GM12878 (cell line): ENCODE results near the gene AGAP1. TPM values are rescaled to one million over a fixed set of nuclear protein-coding genes. Genes with fewer than 3 reads are reported as not detected.

Experiments used
- ATAC-seq: fragments of 200-7000 bp; cut with Tn5 transposase; 3 replicates; pipeline ENCODE4 v1.9.1; 2020; ENCODE audit warnings: mild to moderate bottlenecking, moderate library complexity
- BruUV-seq: library from RNA; stranded (reverse); fragments of 400-500 nt; replicated peaks from 2 replicates; lab custom pipeline; 2021; lab: Mats Ljungman, UMichigan
- CTCF ChIA-PET: fragments of 300-600 bp; sonication (Branson Sonifier 250); formaldehyde crosslinking; extraction: SDS; loops from one replicate; lab custom pipeline; 2021; ENCODE audit warnings: inconsistent platforms; lab: Yijun Ruan, JAX
- POLR2A ChIA-PET: fragments of 350-600 bp; formaldehyde crosslinking; extraction: SDS; loops from one replicate; lab custom pipeline; 2021; ENCODE audit warnings: inconsistent platforms; lab: Charles Lee
- RAD21 ChIA-PET: fragments of 300-600 bp; sonication (Branson Sonifier 250); formaldehyde crosslinking; loops from one replicate; lab custom pipeline; 2023; ENCODE audit warnings: antibody characterized with exemption; ENCODE audit not compliant: unreplicated experiment; lab: Charles Lee
- SMC1A ChIA-PET: fragments of 300-600 bp; sonication (Branson Sonifier 250); formaldehyde crosslinking; loops from one replicate; lab custom pipeline; 2023; ENCODE audit not compliant: unreplicated experiment, uncharacterized antibody; lab: Charles Lee
- DNase-seq: peaks from one replicate; pipeline ENCODE4 v3.0.0-alpha.2; 2011; ENCODE audit warnings: low read depth, low spot score
- FAIRE-seq: peaks from 3 replicates; lab custom pipeline; 2011; peaks lifted over from hg19 to GRCh38; lab: Jason Lieb, UNC
- H2AFZ ChIP-seq: 2 replicates; pipeline ENCODE4 v1.6.0; 2011; ENCODE audit warnings: low read depth, low read length, control low read depth; ENCODE audit not compliant: control insufficient read depth
- H3K27ac ChIP-seq: 2 replicates; pipeline ENCODE4 v1.5.1; 2011; ENCODE audit warnings: control low read depth; ENCODE audit not compliant: control insufficient read depth, insufficient read depth
- H3K27me3 ChIP-seq, 2 experiments: replicated peaks in 1 of 2; 2 replicates each; pipeline versions ENCODE4 v1.6.0 to v1.6.1; 2011; ENCODE audit warnings: low read length in 1 of 2; ENCODE audit not compliant: control insufficient read depth in 2 of 2, insufficient read depth in 2 of 2
- H3K36me3 ChIP-seq, 2 experiments: 2 replicates each; pipeline ENCODE4 v1.5.1; 2011; ENCODE audit warnings: low read length in 1 of 2; ENCODE audit not compliant: control insufficient read depth in 2 of 2, insufficient read depth in 2 of 2
- H3K4me1 ChIP-seq: 2 replicates; pipeline ENCODE4 v1.6.1; 2011; ENCODE audit warnings: mild to moderate bottlenecking, low read length, moderate library complexity, mixed read lengths; ENCODE audit not compliant: control insufficient read depth, insufficient read depth
- H3K4me2 ChIP-seq: 2 replicates; pipeline ENCODE4 v1.6.0; 2011; ENCODE audit warnings: control low read depth; ENCODE audit not compliant: control insufficient read depth, insufficient read depth
- H3K4me3 ChIP-seq: fragments of 200-600 bp; sonication (generic); 2 replicates; pipeline ENCODE4 v1.5.1; 2016
- H3K79me2 ChIP-seq: 2 replicates; pipeline ENCODE4 v1.6.0; 2011; ENCODE audit warnings: low read length; ENCODE audit not compliant: control insufficient read depth, insufficient read depth
- H3K9ac ChIP-seq: 2 replicates; pipeline ENCODE4 v1.8.0; 2011; ENCODE audit warnings: low read length, control low read depth, mixed read lengths; ENCODE audit not compliant: control insufficient read depth, insufficient read depth
- H3K9me3 ChIP-seq: replicated peaks from 3 replicates; pipeline ENCODE4 v1.5.1; 2011; ENCODE audit warnings: mild to moderate bottlenecking, low read length; ENCODE audit not compliant: control insufficient read depth, insufficient read depth
- H4K20me1 ChIP-seq: 2 replicates; pipeline ENCODE4 v1.6.0; 2011; ENCODE audit not compliant: control insufficient read depth, insufficient read depth
- ATF7 ChIP-seq: fragments of 450-650 bp; IDR thresholded peaks from 2 replicates; pipeline ENCODE4 v1.6.1; 2016; ENCODE audit warnings: low read depth, mild to moderate bottlenecking
- CEBPB ChIP-seq, 2 experiments: fragments of 150-350 bp in 1 of 2; IDR thresholded peaks; 2 replicates each; pipeline ENCODE4 v1.6.1; 2012 to 2014; ENCODE audit warnings: low read depth in 2 of 2, low read length in 2 of 2, borderline replicate concordance in 1 of 2, inconsistent platforms in 1 of 2
- CREB1 ChIP-seq: IDR thresholded peaks from 2 replicates; pipeline ENCODE4 v1.6.1; 2012; ENCODE audit warnings: low read depth, mild to moderate bottlenecking, inconsistent platforms
- CREM ChIP-seq: IDR thresholded peaks from 2 replicates; pipeline ENCODE4 v1.6.1; 2014; ENCODE audit warnings: antibody characterized with exemption, low read depth
- FOXK2 ChIP-seq: fragments of 450-650 bp; IDR thresholded peaks from 2 replicates; pipeline ENCODE4 v1.6.1; 2017; ENCODE audit warnings: mild to moderate bottlenecking, moderate library complexity
- IKZF1 ChIP-seq: fragments of 450-650 bp; conservative IDR thresholded peaks from 2 replicates; pipeline ENCODE4 v1.6.1; 2017; ENCODE audit warnings: antibody characterized with exemption, mild to moderate bottlenecking
- KLF5 ChIP-seq: fragments of 450-650 bp; IDR thresholded peaks from 2 replicates; pipeline ENCODE4 v1.6.1; 2014; ENCODE audit warnings: mild to moderate bottlenecking; ENCODE audit not compliant: partially characterized antibody
- NR2C1 ChIP-seq: fragments of 450-650 bp; IDR thresholded peaks from 2 replicates; pipeline ENCODE4 v1.6.1; 2017; ENCODE audit warnings: antibody characterized with exemption, mild to moderate bottlenecking, moderate library complexity
- RFX5 ChIP-seq: IDR thresholded peaks from 2 replicates; pipeline ENCODE4 v1.6.1; 2011; ENCODE audit warnings: low read depth, low read length, improper control_type of control experiment
- SUPT20H ChIP-seq: IDR thresholded peaks from 2 replicates; pipeline ENCODE4 v1.6.1; 2011; ENCODE audit warnings: low read depth, mild to moderate bottlenecking, low read length, moderate library complexity, borderline replicate concordance; ENCODE audit not compliant: control insufficient read depth
- TCF3 ChIP-seq: IDR thresholded peaks from 2 replicates; pipeline ENCODE4 v1.6.1; 2012; ENCODE audit warnings: low read depth, mild to moderate bottlenecking, low read length, borderline replicate concordance; ENCODE audit not compliant: insufficient read depth
- WGBS: methylation state at CpG from one replicate; pipeline ENCODE4 v1.1.6; 2016; ENCODE audit warnings: low lambda C conversion rate; ENCODE audit not compliant: insufficient replicate concordance, insufficient coverage; ENCODE audit errors: missing lambda C conversion rate; 5-methylcytosine and 5-hydroxymethylcytosine counted together
- in situ Hi-C: fragments of 300-500 bp; cut with MboI; formaldehyde crosslinking; loops from 9 replicates; pipeline ENCODE4 v1.14.3; 2018; ENCODE audit warnings: mixed read lengths
- intact Hi-C: fragments of 100-400 bp; cut with micrococcal nuclease; formaldehyde crosslinking; loops from one replicate; pipeline ENCODE4 v1.14.2; 2022; ENCODE audit not compliant: unreplicated experiment
- polyA plus RNA-seq, 11 experiments: library from polyadenylated mRNA; depleted of rRNA in 4 of 11; unstranded in 6 of 11; stranded (reverse) in 5 of 11; fragments of >200 nt; fragmentation: Nextera tagmentation in 4 of 11; fragmentation: Illumina TruSeq in 1 of 11; extraction: Ambion mirVana in 4 of 11; extraction: Trizol in 1 of 11; gene quantifications; 1 replicate in 1 of 11; 2 replicates in 10 of 11; pipeline versions ENCODE4 v1.2.1 to v1.2.3, GENCODE V29; 2011 to 2016; ENCODE audit warnings: inconsistent platforms in 2 of 11, missing spikeins in 2 of 11, low read depth in 1 of 11
- total RNA-seq, 4 experiments: library from RNA; depleted of rRNA in 3 of 4; stranded (reverse); fragments of >200 nt in 3 of 4; fragmentation: Illumina TruSeq in 1 of 4; extraction: Trizol in 1 of 4; gene quantifications; 2 replicates each; pipeline versions ENCODE4 v1.2.1 to v1.2.3, GENCODE V29; 2013 to 2021
- TF ChIP-seq, protein P1 (sequence below): fragments of 450-650 bp; formaldehyde crosslinking; IDR thresholded peaks from 2 replicates; pipeline ENCODE4 v1.4.0; 2020; ENCODE audit warnings: mild to moderate bottlenecking, moderate library complexity
- TF ChIP-seq, protein P2 (sequence below): fragments of 450-650 bp; IDR thresholded peaks from 2 replicates; pipeline ENCODE4 v1.6.1; 2017; ENCODE audit warnings: mild to moderate bottlenecking, moderate library complexity
- TF ChIP-seq, protein P3 (sequence below): IDR thresholded peaks from 2 replicates; pipeline ENCODE4 v1.6.1; 2011; ENCODE audit warnings: borderline replicate concordance, low read depth, mild to moderate bottlenecking, moderate library complexity, mixed read lengths, low read length; ENCODE audit not compliant: insufficient read depth; ENCODE audit errors: extremely low read length
- TF ChIP-seq, protein P4 (sequence below): IDR thresholded peaks from 2 replicates; pipeline ENCODE4 v1.6.1; 2011; ENCODE audit warnings: low read depth, low read length, improper control_type of control experiment, borderline replicate concordance

AGAP1 gene
- total and polyA plus RNA-seq, 10 of the 15 experiments (the other 5 are each of a cell fraction or from before 2014, with no cell fraction given) = 0.05 to 0.15 (median 0.06) TPM; not detected in 7

DNA sequence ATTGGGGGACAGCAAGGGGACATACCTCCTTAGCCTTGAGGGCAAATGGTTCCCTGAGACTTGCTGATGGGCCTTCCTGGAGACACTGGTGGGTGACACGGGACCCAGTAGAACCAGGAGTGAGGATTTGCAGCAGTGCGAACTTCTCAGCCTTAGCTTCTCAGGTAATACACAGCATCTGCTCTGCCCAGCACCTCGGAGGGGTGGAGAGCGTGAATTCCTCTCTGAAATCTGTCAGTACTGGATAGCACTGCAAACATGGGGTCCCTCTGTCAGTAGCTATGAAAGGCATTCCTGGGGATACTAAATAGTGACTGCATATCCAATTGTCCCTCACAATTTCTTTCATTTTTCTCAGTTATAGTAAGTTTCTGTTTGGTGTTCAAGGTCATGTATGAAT, 522.7 kb downstream of the AGAP1 start:
- in situ Hi-C loops (no loop called here), intact Hi-C loops (no loop called here)
- H3K36me3 ChIP-seq = no peaks in the 10 kb centered on the region
- DNase-seq (no peak), ATAC-seq (no peak), FAIRE-seq (no peak)
- ChIA-PET RAD21 (no interaction called here), SMC1A (interaction anchor here (0.7 kb wide), 1 partner anchor 58 kb away, joined by 3 read pairs; no protein-coding TSS in a partner anchor), CTCF (no interaction called here), POLR2A (no interaction called here)
- H3K4me3 ChIP-seq = no peak overlapping the region
- H4K20me1 ChIP-seq = no peaks in the 10 kb centered on the region
- no peaks in the 10 kb centered on the region for H3K4me1 ChIP-seq
- no TSS peak for BruUV-seq
- no peaks in the 10 kb centered on the region; a peak in 1 of 4 replicates for H3K27me3 ChIP-seq
- no peak overlapping the region for H2AFZ ChIP-seq
- H3K9ac ChIP-seq = no peak overlapping the region
- no peak overlapping the region for H3K27ac ChIP-seq
- no peaks in the 10 kb centered on the region for H3K79me2 ChIP-seq
- 7% methylated on average over 4 of the region's 4 CpGs for WGBS
- H3K4me2 ChIP-seq = no peak overlapping the region
- no peaks in the 10 kb centered on the region for H3K9me3 ChIP-seq
- TF ChIP-seq, protein P1, sequence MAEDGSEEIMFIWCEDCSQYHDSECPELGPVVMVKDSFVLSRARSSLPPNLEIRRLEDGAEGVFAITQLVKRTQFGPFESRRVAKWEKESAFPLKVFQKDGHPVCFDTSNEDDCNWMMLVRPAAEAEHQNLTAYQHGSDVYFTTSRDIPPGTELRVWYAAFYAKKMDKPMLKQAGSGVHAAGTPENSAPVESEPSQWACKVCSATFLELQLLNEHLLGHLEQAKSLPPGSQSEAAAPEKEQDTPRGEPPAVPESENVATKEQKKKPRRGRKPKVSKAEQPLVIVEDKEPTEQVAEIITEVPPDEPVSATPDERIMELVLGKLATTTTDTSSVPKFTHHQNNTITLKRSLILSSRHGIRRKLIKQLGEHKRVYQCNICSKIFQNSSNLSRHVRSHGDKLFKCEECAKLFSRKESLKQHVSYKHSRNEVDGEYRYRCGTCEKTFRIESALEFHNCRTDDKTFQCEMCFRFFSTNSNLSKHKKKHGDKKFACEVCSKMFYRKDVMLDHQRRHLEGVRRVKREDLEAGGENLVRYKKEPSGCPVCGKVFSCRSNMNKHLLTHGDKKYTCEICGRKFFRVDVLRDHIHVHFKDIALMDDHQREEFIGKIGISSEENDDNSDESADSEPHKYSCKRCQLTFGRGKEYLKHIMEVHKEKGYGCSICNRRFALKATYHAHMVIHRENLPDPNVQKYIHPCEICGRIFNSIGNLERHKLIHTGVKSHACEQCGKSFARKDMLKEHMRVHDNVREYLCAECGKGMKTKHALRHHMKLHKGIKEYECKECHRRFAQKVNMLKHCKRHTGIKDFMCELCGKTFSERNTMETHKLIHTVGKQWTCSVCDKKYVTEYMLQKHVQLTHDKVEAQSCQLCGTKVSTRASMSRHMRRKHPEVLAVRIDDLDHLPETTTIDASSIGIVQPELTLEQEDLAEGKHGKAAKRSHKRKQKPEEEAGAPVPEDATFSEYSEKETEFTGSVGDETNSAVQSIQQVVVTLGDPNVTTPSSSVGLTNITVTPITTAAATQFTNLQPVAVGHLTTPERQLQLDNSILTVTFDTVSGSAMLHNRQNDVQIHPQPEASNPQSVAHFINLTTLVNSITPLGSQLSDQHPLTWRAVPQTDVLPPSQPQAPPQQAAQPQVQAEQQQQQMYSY = no peak
- TF ChIP-seq, protein P2, sequence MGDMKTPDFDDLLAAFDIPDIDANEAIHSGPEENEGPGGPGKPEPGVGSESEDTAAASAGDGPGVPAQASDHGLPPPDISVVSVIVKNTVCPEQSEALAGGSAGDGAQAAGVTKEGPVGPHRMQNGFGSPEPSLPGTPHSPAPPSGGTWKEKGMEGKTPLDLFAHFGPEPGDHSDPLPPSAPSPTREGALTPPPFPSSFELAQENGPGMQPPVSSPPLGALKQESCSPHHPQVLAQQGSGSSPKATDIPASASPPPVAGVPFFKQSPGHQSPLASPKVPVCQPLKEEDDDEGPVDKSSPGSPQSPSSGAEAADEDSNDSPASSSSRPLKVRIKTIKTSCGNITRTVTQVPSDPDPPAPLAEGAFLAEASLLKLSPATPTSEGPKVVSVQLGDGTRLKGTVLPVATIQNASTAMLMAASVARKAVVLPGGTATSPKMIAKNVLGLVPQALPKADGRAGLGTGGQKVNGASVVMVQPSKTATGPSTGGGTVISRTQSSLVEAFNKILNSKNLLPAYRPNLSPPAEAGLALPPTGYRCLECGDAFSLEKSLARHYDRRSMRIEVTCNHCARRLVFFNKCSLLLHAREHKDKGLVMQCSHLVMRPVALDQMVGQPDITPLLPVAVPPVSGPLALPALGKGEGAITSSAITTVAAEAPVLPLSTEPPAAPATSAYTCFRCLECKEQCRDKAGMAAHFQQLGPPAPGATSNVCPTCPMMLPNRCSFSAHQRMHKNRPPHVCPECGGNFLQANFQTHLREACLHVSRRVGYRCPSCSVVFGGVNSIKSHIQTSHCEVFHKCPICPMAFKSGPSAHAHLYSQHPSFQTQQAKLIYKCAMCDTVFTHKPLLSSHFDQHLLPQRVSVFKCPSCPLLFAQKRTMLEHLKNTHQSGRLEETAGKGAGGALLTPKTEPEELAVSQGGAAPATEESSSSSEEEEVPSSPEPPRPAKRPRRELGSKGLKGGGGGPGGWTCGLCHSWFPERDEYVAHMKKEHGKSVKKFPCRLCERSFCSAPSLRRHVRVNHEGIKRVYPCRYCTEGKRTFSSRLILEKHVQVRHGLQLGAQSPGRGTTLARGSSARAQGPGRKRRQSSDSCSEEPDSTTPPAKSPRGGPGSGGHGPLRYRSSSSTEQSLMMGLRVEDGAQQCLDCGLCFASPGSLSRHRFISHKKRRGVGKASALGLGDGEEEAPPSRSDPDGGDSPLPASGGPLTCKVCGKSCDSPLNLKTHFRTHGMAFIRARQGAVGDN = no peak
- TF ChIP-seq TCF3 (no peak), IKZF1 (no peak), NR2C1 (no peak), SUPT20H (no peak), CREM (no peak), ATF7 (no peak), FOXK2 (no peak), CREB1 (no peak), RFX5 (no peak), CEBPB (IDR thresholded peaks at IDR 0.05; ENCODE audit: borderline replicate concordance in 1 of 2, low read depth in 2 of 2, low read length in 2 of 2) (no peak), KLF5 (no peak)
- TF ChIP-seq, protein P3, sequence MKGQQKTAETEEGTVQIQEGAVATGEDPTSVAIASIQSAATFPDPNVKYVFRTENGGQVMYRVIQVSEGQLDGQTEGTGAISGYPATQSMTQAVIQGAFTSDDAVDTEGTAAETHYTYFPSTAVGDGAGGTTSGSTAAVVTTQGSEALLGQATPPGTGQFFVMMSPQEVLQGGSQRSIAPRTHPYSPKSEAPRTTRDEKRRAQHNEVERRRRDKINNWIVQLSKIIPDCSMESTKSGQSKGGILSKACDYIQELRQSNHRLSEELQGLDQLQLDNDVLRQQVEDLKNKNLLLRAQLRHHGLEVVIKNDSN = no peak
- TF ChIP-seq, protein P4, sequence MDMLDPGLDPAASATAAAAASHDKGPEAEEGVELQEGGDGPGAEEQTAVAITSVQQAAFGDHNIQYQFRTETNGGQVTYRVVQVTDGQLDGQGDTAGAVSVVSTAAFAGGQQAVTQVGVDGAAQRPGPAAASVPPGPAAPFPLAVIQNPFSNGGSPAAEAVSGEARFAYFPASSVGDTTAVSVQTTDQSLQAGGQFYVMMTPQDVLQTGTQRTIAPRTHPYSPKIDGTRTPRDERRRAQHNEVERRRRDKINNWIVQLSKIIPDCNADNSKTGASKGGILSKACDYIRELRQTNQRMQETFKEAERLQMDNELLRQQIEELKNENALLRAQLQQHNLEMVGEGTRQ = no peak
